HG02885 (cell line): ENCODE measurements around the gene ZFR.
"Not testable (repeated sequence)": the region's sequence is repeated elsewhere in the genome, so short reads cannot be mapped to it uniquely, and the experiment has no call there.

Source experiments
- ATAC-seq: cut with Tn5 transposase; IDR thresholded peaks from one replicate; pipeline ENCODE4 v1.9.1; 2021; ENCODE audit warnings: mild to moderate bottlenecking; ENCODE audit not compliant: unreplicated experiment, poor library complexity

The ZFR gene

DNA sequence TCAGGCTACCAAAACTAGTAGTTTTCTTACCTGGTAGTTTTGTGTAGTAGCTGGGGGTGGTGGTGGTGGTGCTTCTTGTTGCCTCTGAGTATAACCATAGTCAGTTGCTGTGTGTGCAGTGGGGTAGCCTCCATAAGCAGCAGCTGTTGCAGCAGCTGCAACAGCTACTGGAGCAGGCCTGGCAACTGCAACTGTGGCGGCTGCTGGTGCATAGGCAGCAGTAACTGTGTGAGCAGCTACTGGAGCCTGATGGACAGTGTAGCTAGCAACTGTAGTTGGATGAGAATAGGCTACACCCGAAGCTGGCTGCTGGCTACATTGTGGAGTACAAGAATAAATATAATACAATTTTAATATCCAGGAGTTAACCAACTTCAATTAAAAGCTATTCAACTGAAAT is 24.7 kb downstream of the ZFR start:
- no peak for ATAC-seq

DNA sequence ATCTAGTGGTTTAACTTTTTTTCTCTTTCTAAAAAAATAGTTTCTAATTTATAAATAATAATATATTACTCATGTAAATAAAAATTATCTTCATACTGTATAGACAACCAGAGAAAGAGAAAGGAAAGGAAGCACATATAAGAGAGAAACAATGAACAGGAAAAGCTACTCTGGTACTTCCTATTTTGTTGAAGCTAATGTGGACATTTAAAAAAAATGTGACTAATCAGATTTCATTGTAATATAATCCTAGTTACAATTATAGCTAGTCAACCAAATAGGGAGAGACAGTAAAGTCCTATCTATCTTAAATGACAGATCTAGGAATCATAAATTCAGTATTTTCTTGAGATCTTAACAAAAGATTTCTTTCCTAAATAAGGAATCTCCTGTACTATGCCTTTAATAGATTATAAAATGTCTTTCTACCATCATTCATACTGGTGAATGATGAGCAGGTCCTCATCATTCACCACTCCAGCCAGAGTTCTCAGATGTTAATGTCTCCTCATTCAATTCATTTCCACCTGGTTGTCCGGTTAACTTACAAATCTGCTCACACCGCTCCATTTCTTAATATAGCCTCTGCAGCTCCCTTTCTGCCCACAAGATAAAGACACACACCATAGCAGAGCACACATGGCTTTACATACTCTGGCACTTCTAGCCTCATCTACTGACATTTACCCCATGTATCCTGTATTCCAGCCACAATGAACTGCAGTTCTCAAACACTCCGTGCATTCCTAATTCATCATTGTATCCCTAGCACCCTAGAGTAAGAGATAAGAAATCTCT is 30.9 kb downstream of the ZFR start:
- no peak for ATAC-seq

DNA sequence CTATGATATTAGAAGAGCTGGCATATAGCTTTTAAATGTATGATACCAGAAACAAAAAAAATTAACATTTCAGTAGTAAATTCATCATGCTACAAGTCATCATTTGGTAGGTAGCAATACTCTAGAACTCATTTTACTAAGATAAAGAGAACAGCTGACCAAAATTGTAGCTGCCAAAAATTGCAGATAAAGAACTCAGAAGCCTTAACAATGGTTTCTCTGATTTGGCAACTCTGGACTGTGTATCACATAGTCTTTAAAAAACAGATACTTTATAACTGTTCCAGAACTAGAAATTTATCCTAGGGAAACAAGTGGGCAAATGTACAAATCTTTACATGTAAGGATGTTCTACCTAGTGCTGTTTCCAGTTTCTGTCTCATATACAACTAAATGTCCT is 33.9 kb downstream of the ZFR start:
- no peak for ATAC-seq

DNA sequence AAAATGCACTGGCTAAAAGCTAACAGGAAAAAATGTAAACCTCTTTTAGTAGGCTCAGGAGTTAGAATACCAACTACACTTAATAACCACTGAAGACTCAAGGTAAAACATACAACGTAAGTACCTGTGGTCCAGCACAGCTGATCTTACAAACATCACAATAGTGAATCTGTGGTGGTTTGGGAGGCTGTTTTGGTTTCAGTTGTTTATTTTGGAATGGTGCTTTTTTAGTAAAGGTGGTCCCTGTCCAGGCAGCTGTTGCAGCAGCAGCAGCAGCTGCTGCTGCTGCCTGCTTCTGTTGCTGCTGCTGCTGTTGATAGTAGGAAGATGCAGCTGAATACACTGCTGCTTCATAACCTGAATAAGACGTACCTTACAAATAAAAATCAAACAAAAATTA is 37.9 kb downstream of the ZFR start:
- ATAC-seq, result no peak

DNA sequence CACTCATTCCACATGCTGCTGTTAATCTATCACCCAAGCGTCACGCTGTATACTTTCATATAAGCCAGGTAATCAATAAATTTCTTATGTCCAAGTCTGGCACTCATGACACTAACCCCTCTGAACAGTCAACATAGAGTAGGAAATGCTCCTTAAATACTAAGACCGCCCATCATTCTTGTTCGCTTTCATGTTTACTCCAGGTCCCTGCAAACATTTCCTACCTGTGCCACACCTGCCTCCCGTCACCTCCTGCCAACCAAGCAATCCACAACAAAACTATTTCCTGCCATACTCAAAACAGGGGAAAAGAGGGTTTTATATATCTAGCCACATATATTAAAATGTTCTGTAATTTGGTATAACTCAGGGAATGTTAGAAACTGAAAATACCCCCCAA is 39.0 kb downstream of the ZFR start:
- ATAC-seq, result no peak

DNA sequence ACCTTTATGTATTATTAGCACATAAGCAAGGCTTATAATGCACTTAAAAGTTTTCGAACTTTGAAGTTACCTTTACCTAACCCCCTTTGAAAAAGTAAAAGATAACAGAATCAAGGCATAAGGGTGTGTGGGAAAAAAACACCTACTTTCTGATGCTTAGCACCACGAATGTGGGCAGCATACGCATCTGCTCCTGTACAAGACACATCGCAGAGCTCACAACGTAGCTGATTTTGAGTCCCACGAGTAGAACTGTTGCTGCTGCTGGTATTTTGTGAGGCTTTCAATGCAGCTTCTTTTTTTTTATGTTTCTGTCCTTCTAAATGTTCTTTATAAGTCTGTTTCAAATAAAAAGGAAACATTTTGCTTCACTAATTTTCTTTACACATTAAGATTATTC is 40.8 kb downstream of the ZFR start:
- no peak for ATAC-seq

DNA sequence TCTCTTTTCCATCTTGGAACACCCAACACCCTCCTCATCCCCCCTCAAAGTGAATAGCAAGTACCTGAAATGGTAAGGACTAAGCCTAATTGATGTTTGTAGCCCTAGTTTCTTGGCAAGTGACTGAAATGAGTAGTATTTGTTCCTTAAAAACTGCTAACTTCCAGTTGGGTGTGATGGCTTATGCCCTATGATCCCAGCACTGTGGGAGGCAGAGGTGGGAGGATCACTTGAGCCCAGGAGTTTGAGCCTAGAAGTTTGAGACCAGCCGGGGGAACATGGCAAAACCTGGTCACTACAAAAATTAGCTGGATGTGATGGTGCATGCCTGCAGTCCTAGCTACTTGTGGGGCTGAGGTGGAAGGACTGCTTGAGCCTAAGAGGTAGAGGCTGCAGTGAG is 44.1 kb downstream of the ZFR start:
- no peak for ATAC-seq

DNA sequence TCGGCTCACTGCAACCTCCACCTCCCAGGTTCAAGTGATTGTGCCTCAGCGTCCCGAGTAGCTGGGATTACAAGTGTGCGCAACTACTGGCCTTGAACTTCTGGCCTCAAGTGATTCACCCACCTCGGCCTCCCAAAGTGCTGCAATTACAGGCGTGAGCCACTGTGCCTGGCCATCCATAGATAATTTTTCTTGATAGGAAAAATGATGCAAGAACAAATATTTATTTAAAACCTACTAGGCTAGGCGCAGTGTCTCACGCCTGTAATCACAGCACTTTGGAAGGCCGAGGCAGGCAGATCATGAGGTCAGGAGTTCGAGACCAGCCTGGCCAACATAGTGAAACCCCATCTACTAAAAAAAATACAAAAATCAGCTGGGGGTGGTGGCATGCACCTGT is 45.8 kb downstream of the ZFR start:
- not testable (repeated sequence) for ATAC-seq

DNA sequence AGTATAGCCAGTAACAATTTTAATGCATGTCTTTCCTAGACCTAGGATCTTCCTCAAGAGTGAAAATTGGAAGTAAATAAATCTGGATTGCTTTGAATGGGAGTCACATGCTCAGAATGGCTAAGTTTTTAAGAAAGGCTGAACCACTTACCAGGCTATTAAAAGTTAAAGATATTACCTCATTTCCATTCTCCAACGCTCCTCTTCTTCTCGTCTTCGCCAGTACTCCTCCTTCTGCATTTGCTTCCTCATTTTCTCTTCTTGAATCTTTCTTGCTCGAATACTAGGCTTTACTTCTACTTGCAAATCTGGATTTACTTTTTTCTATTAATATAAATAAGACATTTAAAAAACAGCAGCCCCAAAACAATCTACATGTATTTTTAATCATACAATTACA is 49.6 kb downstream of the ZFR start:
- no peak for ATAC-seq

DNA sequence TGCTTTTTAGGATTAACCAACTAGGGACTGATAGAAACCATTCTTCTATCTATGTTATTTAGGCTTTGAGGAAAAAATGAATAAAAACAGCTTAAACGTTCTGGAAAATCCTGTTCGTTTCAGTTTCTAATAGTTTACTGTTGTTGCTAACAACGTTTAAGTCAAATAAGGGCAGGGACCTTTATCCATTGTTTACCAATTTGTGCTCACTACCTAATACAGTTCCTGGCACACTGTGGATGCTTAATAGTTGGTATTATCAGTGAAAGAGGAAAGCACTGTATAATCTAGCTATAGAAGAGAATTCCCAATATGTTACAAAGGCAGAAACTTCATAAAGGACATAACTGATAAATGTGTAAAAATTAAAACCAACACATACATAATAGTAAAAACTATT is 52.5 kb downstream of the ZFR start:
- no peak for ATAC-seq

DNA sequence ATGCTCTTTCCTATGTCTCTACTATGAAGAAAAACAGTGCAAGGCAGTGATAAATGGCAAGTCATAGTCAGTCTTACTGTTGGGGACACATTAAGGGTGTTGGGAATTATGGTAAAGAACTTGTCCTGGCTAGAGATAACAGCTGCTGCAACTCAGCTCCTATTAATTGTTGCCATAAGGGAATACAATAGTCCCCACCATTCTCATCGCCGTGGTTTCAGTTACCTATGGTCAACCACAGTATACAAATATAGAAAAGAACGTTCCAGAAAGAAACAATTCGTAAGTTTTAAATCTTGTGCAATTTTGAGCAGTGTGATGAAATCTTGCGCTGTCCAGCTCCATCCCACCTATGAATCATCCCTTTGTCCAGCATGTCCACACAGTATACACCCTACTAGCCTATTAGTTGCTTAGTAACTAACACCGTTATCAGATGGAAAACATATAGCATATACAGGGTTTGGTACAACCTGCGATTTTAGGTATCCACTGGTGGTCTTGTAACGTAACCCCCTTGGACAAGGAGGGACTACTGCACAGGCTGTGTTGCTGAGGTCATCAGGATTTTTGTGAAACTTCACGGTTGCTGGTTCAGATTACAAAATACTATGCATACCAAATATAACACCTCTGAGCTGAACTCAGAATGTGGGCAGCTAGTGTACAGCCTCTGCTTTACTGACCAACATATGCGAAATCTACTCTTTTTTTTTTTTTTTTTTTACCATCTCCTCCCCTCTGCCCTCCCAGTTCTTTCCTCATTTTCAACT is 53.5 kb downstream of the ZFR start:
- no peak for ATAC-seq

DNA sequence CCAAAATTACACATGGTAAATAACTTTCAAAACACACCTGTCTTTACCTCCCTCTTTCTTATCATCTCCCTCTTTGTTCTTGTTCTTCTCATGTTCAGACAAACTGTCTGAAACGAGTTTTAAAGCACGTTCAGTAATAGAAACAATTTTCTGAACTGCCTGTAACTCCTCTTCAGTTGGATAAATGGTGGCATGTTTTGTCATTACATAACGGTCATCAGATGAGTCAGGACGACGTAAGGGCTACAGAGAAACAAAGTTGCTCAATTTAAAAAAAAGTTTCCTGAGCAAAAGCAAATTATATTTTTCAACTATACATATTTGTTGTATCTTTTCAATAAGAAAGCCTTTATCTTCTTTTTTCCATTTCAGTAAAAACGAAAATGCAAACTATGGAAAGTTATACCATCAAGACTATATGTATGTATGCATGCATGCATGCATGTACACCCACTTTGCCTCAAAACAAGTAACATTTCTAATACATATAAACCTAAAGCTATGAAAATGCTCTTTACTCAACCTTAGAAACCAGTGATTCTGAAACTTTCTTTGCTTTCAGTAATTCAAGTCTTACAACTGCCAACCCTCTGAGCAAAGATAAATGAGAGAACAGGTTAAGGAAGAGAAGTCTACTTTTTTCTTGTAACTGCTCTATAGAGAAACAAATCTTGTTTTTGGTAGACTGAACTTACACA is 56.0 kb downstream of the ZFR start:
- no peak for ATAC-seq

DNA sequence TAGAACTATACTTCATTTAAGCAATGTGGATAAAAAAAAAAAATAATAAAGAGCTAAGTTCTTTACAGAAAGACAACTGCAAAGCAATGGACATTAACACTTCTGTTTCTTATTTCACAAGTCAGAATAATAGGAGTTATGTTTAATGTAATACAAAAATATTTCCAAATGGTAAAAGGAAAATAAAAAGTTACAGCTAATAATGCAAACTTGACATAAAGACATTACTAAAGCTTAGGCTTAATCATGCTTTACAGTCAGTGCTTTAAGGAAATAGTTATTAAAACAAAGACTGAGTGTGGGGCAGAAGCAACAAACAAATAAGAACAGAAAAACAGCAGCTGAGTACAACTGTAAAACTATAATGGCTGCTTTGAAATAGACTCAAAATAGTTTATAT is 56.7 kb downstream of the ZFR start:
- ATAC-seq, result no peak

DNA sequence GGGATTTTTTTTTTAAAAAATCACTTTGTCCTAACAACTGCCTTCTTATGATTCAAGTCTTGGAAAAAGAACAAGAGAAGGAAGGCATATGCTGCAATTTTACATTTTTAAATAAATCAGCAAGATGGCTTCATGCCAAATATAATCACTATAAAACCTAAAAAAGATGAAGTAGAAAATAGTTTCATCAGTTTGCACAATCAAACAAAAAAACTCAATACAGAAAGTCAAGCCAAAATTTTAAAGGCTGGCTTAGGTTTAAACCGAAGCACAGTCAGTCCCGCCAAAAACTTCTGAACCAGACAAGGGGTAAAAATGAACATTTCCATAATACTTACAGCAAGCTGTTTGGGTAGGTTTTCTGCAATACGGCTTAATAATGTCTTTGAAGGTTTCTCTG is 57.3 kb downstream of the ZFR start:
- no peak for ATAC-seq

DNA sequence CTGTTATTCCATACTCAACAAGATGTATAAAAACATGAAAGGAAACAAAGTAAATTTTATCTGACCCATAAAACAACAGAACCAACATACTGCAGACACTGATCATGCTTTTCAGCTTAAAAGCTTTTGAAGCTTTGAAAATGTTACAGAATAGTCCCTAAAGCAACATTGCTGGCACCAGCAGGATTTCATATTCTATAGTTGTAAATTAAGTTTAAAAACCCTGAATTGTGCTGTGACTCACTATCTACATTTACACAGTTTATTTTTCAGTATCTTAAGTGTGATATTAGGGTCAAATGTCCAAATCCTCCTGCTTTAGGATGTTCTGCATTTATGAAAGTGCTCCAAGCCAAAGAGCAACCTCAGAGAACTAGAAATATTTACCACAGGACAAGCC is 59.9 kb downstream of the ZFR start:
- no peak for ATAC-seq

DNA sequence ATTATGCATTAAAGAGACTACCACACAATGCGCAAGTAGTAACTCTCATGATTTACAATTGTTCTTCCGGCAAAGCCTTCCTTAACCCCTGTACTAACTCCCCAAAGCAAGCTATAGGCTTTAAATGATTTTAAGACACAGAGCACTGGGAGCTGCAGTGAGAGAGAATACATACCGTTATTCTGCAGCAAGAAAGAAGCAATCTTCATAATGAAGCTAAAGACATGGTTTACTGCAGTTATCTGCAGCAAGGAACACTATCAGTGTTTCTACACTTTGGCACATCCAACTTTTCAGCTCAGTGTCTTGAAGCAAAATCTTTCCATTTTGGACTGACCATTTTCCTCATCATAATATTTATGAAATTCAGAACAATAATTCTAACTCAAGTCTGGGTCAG is 61.0 kb downstream of the ZFR start:
- ATAC-seq, result no peak

DNA sequence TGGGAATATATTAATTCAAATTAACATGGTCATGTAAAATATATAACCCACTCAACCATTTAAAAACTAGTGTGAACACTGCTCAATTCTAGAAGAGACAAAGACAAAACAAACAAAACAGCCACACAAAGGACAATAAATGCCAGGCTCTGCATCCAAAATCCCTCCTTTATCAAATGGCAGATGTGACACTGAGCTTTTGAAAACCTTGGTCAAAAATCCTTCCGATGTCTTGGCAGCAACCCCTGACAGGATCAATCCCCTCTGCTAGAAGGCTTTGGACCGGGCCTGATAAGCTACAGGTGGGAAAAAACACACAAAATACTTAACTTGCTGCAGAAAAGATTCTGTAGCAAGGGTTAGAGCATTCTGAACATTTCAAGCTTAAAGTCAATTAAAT is 61.5 kb downstream of the ZFR start:
- ATAC-seq, result no peak

DNA sequence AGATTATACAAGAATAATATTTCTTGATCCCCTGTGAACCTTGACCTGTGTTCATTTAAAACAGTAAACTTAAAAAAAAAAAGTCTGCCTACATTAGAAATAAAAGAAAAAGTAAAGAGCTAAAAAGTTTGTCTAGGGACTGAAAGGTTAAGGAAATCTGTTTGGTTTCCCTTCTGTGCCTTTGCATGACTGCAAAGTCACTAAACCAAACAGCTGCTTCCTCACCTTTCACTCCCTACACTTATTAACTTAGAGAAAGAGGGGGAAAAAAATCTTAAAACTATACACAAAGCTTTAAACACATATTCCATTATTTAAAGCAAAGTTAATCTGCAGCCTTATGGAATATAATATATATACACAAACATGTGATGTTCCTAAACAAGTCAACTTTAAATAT is 65.1 kb downstream of the ZFR start:
- ATAC-seq, result no peak

DNA sequence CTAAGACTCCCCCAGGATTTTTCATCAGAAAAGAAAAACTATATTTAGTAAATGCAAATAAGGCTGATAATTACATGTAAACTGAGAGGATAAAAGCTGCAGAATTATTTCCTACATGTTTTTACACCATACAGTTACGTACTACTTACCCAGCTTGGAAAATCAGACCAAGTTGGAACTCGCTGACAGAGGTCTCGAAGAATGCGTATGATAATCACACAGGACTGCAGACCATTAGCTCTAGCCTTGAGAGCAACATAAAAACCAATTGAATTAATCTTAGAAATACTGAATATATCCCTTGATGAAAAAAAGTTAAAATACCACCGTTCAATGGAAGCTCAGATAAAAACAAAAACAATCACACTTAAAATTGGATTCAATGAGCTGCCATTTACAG is 65.6 kb downstream of the ZFR start:
- no peak for ATAC-seq

DNA sequence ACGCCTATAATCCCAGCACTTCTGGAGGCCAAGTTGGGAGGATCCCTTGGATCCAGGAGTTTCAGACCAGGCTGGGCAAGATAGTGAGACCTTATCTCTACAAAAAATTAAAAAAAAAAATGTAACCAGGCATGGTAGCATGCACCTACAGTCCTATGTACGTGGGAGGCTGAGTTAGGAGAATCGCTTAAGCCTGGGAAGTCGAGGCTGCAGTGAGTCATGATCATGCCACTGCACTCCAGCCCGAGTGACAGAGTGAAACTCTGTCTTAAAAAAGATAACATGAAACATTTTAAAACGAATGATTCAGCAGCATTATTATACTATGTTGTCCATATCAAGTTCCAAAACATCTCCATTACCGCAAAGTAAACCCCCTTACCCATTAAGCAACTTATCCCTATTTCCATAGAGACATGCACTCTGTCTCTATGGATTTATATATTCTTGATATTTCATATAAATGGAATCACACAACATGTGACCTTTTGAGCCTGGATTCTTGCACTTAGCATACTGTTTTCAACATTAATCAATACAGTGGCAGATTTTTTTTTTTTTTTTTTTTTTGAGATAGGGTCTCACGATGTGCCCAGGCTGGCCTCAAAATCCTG is 74.9 kb downstream of the ZFR start:
- no peak for ATAC-seq

DNA sequence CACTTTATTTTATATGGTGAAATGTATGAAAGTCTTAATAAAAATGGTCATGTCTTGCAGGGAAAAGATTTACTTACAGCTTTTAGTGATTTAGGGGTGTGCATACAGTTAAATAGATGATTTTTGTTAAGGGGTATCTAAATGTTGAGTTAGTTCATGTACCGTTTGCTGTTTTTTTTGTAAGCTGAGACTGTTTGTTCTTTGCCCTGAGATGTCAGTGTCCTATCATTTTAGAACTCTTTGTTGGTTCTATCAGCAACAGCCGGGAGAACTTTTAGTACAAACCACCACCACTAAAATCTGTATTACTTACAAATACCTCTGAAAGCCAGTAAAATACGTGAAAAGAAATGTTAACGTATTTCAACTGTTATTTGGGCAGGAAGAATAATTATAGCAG is 75.5 kb downstream of the ZFR start:
- ATAC-seq, result no peak
